ENCODE results near the gene SMYD2. TPM values are rescaled to one million over a fixed set of nuclear protein-coding genes. Genes with fewer than 3 reads are reported as not detected.

SMYD2 gene
- total RNA-seq, 1 experiment from 2014 or later, result 27.2 TPM

DNA sequence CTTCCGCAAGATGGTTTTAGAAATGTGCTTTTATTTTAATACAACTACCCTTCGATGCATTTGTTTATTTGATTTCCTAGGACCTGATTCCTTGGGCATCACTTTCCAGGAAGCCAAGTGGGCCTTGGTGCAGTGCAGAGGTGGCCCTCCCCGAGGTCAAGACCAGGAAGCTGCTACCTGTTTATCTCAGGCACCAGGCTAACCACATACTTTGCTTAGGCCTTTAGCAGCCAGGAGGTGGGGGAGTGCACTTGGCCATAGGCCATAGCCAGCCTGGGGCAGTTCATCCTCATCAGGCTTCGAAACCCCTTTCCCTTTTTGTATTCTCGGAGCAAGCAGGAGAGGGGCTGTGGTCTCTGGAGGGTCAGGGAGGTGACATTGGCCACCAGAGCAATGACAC, 45.4 kb downstream of the SMYD2 start:
- Histone ChIP-seq H2AFZ (ENCODE audit: low read depth, low read length, poor library complexity, severe bottlenecking) (no peak overlapping the region), H3K79me2 (ENCODE audit: insufficient read depth, low read length) (no peaks in the 10 kb centered on the region), H3K4me2 (ENCODE audit: low read length) (no peak overlapping the region), H3K27ac (ENCODE audit: low read depth, low read length) (no peak overlapping the region), H3K9me3 (ENCODE audit: control insufficient read depth in 1 of 2, insufficient read depth in 1 of 2, low read depth in 1 of 2, low read length in 2 of 2) (no peaks in the 10 kb centered on the region), H3K36me3 (ENCODE audit: control insufficient read depth in 1 of 2, insufficient read depth in 2 of 2, low read length in 2 of 2) (no peaks in the 10 kb centered on the region), H3K4me1 (ENCODE audit: control insufficient read depth in 1 of 2, insufficient read depth in 2 of 2, low read length in 2 of 2) (no peaks in the 10 kb centered on the region), H3K9ac (ENCODE audit: low read length) (no peak overlapping the region), H3K27me3 (ENCODE audit: insufficient read depth, low read length) (no peaks in the 10 kb centered on the region), H4K20me1 (ENCODE audit: insufficient read depth) (peaks cover 4% of the 10 kb centered on the region; the same call in 1 of the 2 replicates), H3K9me2 (ENCODE audit: insufficient read depth) (no peaks in the 10 kb centered on the region), H3K4me3 (replicated peaks in 1 of 2; ENCODE audit: low read depth in 1 of 2, low read length in 2 of 2) (no peak overlapping the region)
- no peak for ATAC-seq
- ChIA-PET POLR2A (no interaction called here), RAD21 (ENCODE audit: low non-redundant PET in 1 of 2, low total read pairs in 2 of 2, uncharacterized antibody in 2 of 2, unreplicated experiment in 2 of 2) (interaction anchor here in 1 of 2 experiments (3.6 kb wide), 1 partner anchor 112 kb away, joined by 20 read pairs; no protein-coding TSS in a partner anchor), CTCF (interaction anchor here (7.8 kb wide), 1 partner anchor 111 kb away, joined by 210 read pairs; no protein-coding TSS in a partner anchor)
- DNase-seq (ENCODE audit: low read depth, low spot score), result no peak
- no TSS peak for BruUV-seq (replicated peaks)
- no peak for TF ChIP-seq JUND (IDR thresholded peaks at IDR 0.05)
- no peak for TF ChIP-seq ELF1 (IDR thresholded peaks at IDR 0.05; ENCODE audit: borderline replicate concordance, low read depth)
- no peak for TF ChIP-seq EZH2phosphoT487 (IDR thresholded peaks at IDR 0.05; ENCODE audit: borderline replicate concordance)
- TF ChIP-seq, protein P1, sequence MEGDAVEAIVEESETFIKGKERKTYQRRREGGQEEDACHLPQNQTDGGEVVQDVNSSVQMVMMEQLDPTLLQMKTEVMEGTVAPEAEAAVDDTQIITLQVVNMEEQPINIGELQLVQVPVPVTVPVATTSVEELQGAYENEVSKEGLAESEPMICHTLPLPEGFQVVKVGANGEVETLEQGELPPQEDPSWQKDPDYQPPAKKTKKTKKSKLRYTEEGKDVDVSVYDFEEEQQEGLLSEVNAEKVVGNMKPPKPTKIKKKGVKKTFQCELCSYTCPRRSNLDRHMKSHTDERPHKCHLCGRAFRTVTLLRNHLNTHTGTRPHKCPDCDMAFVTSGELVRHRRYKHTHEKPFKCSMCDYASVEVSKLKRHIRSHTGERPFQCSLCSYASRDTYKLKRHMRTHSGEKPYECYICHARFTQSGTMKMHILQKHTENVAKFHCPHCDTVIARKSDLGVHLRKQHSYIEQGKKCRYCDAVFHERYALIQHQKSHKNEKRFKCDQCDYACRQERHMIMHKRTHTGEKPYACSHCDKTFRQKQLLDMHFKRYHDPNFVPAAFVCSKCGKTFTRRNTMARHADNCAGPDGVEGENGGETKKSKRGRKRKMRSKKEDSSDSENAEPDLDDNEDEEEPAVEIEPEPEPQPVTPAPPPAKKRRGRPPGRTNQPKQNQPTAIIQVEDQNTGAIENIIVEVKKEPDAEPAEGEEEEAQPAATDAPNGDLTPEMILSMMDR (IDR thresholded peaks at IDR 0.05 in 2 of 3, conservative IDR thresholded peaks at IDR 0.05 in 1 of 3; ENCODE audit: borderline replicate concordance in 1 of 3, insufficient read depth in 1 of 3, low read depth in 2 of 3, low read length in 2 of 3), result no peak
- TF ChIP-seq, protein P2, sequence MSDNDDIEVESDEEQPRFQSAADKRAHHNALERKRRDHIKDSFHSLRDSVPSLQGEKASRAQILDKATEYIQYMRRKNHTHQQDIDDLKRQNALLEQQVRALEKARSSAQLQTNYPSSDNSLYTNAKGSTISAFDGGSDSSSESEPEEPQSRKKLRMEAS (IDR thresholded peaks at IDR 0.05), result no peak
- TF ChIP-seq REST (IDR thresholded peaks at IDR 0.05; ENCODE audit: low read depth), result no peak
- TF ChIP-seq, protein P3, sequence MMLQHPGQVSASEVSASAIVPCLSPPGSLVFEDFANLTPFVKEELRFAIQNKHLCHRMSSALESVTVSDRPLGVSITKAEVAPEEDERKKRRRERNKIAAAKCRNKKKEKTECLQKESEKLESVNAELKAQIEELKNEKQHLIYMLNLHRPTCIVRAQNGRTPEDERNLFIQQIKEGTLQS (IDR thresholded peaks at IDR 0.05), result no peak
- no peak for TF ChIP-seq SIN3A (IDR thresholded peaks at IDR 0.05; ENCODE audit: low read depth)
- intact Hi-C loops (cut with micrococcal nuclease), result loop anchor here (5.0 kb wide), 3 partner anchors 954 to 1204 kb away; no protein-coding TSS in a partner anchor
